NCI-H1048 (cell line): ENCODE measurements around the gene WNT9A.
A peak's percentile ranks its signal among the peaks of the same experiment; 100 is the strongest.
"Not testable (repeated sequence)": the region's sequence is repeated elsewhere in the genome, so short reads cannot be mapped to it uniquely, and the experiment has no call there.

Source experiments
- DNase-seq: peaks from one replicate; lab custom pipeline; 2025; lab: John Stamatoyannopoulos, UW

WNT9A gene, protein sequence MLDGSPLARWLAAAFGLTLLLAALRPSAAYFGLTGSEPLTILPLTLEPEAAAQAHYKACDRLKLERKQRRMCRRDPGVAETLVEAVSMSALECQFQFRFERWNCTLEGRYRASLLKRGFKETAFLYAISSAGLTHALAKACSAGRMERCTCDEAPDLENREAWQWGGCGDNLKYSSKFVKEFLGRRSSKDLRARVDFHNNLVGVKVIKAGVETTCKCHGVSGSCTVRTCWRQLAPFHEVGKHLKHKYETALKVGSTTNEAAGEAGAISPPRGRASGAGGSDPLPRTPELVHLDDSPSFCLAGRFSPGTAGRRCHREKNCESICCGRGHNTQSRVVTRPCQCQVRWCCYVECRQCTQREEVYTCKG

DNA sequence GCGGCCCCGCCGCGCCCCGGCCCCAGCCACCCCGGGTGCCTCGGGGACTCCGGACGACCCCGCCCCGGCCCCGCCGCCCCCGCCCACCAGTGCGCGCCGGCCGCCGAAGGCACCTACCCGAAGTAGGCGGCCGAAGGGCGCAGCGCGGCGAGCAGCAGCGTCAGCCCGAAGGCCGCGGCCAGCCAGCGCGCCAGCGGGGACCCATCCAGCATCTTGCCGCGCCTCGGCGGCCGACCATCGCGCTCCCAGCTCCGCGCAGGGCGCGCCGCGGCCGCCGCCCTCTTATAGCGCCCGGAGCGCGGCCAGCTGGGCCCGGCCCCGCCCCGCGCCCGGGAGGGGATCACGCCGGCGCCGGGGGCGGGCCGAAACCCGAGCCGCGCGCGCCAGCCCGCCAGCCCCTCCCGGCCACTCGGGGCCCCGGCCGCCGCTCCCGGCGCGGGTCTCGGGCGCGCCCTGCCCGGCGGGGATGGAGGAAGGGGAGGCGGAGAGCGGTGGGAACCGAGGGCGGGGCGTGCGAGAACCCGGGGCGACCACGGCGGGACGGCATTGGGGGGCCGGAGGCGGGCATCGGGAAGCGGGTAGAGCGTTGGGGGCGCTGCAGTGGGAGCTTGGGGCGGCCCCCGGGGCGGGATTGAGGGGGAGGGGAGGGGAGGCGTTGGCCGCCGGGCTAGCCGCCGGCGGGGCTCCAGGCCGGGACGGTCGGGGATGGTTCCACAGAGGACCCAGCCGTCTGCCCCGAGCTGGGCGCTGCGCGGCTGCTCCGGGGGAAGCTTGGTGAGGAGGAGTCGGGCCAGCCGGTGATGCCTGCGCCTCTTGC, at the start of gene WNT9A:
TSS of gene WNT9A (minus strand) at position 257 of the 817 bp plus-strand sequence. CDS start at position 212, 45 bp downstream.
- peak; percentile 66 for DNase-seq

DNA sequence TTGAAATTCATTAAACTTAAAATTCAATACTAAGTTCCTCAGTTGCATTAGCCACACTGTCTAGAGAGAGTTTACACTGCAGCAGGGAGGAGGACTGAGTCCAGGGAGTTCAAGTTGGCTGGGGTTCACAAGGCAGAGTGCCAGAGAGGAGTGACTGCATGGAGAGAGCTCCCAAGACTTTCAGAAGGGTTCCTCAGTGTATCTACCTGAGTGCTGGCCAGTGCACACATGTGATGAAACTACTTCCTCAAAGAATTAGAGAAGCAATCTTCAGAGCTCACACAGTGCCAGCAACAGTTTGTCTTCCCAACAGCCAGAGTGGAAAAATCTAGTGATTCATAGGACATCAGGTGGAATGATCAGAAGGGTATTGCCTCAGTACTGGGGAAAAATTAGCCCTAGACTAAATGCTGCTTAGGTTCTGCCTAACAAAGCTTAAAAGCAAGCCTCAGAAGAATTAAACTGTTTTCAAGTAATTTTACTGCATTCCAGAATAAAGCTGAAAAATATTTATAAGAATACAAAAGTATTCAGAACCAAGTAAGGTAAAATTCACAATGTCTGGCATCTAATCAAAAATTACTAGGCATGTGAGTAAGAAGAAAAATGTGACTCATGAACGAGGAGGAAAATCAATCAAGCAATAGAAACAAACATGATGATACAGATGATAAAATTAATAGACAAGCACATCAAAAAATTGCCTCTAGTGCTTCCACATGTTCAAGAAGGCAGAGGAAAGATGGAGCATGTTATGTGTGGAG, 48.6 kb upstream of the WNT9A start:
- DNase-seq: no peak

DNA sequence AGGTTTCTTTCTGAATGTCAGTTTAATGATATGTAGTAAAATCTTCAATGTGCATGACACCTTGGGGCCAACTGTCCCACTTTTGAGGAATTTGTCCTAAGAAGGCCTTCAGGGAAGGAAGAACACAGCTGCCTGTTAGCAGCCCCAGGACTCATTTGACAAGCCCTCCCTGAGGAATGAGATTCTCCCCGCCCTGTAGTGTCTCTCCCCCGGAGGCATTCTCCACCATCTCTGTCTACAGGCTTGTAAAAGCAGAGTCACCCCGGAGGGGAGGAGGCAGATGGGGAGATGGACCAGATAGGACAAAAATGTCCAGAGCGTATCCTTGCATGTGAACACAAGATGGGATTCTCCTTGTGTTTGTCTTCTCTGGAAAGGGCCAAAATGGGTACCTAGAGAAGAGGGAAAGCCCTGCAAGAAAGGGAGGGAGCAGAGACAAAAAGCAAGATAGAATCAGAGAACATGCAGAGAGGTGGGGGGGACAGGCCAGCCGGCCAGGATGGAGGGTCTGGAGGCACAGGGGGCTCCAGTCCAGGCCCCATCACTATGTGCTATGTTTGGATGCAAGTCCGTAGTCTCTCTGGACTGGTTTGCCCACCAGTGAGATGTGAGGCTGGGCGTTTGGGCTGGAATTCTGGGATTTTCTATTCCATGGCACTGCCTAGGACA, 47.0 kb upstream of the WNT9A start:
- DNase-seq: no peak

DNA sequence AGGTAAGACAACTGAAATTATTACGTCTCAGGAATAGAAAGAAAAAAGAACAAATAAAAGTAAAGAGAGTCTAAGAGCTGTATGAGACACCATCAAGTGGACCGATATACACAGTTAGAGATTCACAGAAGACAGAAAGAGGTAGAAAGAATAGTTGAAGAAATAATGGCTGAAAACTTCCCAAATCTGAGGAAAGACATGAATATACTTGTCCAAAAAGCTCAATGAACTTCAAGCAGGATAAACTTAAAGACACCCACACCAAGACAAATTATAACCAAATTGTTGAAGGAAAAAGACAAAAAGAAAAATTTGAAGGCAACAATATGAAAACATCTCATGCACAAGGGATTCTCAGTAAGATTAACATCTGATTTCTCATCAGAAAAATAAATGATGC, 39.4 kb upstream of the WNT9A start:
- DNase-seq: no peak

DNA sequence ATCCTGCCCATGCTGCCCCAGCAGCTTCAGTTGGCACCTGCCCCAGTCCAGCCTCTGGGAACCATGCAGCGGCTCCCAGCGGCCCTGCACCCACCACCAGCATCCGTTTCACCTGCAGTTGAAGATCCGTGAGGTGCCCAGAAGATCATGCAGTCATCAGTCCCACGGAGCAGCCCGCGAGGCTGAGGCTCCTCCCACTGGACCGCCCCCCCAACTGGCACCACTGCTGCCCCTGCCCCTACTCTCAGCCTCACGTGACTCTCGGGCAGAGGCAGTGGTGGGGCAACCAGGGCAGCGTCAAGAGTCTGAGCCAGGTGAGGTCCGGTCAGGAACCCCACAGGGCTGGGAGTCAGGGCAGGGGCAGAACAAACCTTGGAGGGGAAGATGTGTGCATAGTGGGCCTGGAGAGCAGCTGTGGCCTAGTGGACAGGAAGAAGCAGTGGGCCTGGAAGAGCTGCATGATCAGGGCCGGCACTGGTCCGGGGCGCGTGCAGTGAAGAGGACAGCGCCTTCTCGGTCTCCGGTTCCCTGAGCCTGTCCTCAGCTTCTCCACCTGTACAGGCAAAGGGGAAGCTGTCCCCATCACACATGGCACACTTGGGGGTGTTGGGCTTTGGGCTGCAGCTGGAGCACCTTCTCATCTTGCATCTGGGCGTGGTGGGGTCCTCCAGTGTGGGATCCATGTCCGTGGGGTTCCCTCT, 28.0 kb upstream of the WNT9A start:
- DNase-seq: not testable (repeated sequence)

DNA sequence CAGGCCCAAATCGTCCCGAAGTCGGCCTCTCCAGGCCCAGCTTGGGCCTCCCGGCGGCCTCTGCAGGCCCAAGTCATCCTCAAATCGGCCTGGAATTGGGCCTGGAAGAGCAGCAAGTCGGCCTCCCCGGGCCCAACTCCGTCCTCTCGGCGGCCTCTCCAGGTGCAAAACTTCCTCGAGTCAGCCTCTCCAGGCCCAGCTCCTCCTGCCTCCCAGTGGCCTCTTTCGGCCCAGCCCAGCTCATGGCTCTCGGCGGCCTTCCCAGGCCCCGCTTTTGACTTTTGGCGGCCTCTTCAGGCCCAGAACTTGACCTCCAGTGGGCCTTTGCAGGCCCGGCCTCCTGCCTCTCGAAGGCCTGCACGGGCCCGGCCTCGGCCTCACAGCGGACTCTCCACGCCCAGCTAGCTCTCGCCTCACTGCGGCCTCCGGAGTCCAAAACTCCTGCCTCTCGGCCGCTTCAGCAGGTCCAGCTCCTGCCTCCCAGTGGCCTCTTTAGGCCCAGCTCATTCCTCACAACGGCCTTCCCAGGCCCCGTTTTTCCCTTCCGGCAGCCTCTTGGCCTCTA, 26.1 kb upstream of the WNT9A start:
- DNase-seq: not testable (repeated sequence)

DNA sequence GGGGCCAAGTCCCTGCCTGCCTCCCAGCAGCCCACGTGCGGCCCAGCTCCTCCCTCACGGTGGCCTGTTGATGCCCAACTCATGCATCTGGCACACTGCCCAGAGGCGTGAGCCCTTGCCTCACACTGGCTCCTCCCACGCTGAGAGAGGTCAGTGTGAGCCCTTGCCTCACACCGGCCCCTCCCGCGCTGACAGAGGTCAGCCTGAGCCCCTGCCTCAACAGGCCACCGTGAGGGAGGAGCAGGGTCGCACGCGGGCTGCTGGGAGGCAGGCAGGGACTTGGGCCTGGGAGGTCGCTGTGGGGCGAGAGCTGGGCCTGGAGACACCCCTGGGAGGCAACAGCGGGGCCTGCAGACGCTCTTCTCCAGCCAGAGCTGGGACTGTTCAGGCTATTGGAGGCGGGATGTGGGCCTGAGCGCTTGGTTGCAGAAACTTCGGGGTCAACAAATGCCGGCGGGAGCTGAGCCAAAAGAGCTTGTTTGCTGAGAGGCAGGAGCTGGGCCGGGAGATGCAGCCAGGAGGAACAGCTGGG, 25.2 kb upstream of the WNT9A start:
- not testable (repeated sequence) for DNase-seq

DNA sequence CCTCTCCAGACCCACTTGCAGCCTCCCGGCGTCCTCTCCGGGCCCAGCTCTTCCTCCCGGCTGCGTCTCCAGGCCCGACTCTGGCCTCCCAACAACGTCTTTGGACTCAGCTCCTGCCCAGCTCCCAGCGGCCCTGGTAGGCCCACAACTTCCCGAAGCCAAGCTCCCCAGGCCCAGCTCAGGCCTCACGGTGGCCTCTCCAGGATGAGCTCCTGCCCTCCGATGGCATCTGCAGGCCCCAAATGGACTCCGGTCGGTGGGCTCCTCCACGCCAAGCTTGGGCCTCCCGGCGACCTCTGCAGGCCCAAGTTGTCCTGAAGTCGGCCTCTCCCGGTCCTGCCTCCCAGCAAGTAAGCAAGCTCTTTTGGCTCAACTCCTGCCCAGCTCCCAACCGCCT, 24.5 kb upstream of the WNT9A start:
- not testable (repeated sequence) for DNase-seq

DNA sequence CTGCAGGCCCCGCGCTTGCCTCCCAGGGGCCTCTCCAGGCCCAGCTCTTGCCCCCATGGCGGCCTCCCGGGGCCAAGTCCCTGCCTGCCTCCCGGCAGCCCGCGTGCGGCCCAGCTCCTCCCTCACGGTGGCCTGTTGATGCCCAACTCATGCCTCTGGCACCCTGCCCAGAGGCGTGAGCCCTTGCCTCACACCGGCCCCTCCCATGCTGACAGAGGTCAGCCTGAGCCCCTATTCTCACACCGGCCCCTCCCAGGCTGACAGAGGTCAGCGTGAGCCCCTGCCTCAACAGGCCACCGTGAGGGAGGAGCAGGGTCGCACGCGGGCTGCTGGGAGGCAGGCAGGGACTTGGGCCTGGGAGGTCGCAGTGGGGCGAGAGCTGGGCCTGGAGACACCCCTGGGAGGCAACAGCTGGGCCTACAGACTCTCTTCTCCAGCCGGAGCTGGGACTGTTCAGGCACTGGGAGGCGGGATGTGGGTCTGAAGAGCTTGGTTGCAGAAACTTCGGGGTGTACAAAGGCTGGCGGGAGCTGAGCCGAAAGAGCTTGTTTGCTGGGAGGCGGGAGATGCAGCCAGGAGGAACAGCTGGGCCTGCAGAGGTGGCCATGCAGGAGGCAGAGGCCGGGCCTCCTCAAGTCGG, 24.0 kb upstream of the WNT9A start:
- DNase-seq: not testable (repeated sequence)

DNA sequence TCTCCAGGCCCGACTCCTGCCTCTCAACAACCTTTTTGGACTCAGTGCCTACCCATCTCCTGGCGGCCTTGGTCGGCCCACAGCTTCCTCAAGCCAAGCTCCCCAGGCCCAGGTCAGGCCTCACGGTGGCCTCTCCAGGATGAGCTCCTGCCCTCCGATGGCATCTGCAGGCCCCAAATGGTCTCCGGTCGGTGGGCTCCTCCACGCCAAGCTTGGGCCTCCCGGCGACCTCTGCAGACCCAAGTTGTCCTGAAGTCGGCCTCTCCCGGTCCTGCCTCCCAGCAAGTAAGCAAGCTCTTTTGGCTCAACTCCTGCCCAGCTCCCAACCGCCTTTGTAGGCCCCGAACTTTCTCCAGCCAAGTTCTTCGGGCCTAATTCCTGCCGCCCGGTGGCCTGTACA, 23.5 kb upstream of the WNT9A start:
- not testable (repeated sequence) for DNase-seq

DNA sequence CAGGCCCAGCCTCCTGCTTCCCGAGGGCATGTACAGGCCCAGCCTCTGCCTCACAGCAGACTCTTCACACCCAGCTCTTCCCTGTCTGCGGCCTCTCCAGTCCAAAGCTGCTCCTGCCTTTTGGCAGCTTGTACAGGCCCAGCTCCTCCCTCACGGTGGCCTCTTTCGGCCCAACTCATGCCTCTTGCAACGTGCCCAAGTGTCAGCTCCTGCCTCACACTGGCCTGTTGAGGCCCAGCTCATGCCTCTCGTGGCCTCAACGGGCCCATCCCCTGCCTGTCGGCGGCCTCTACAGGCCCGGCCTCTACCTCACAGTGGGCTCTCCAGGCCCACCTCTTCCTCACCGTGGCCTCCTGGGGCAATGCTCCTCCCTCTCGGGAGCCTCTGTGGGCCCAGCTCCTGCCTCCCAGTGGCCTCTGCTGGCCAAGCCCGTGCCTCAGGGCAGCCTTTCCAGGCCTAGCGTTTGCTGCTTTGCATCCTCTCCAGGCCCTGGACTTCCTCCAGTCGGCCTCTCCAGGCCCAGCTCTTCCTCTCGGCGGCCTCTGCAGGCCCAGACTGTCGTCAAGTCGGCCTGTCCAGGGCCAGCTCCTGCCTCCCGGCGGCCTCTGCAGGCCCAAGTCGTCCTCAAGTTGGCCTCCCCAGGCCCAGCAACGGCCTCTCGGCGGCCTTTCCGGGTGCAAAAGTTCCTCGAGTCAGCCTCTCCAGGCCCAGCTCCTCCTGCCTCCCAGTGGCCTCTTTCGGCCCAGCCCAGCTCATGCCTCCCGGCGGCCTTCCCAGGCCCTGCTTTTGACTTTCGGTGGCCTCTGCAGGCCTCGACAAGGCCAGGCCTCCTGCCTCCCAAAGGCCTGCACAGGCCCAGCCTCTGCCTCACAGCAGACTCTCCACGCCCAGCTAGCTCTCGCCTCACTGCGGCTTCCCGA, 22.6 kb upstream of the WNT9A start:
- DNase-seq: not testable (repeated sequence)

DNA sequence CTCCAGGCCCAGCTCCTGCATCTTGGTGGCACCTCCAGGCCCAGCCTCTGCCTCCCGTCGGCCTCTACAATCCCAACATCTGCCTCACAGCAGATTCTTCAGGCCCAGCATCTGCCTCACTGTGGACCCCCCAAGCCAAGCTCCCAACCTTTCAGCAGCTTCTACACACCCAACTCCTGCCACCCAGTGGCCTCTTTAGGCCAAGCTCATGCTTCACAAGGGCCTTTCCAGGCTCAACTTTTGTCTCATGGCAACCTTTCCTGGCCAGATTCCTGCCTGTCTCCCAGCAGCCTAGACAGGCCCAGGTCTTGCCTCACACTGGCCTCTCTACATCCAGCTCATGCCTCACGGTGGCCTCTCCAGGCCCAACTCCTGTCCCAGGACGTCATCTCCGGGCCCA, 20.1 kb upstream of the WNT9A start:
- not testable (repeated sequence) for DNase-seq

DNA sequence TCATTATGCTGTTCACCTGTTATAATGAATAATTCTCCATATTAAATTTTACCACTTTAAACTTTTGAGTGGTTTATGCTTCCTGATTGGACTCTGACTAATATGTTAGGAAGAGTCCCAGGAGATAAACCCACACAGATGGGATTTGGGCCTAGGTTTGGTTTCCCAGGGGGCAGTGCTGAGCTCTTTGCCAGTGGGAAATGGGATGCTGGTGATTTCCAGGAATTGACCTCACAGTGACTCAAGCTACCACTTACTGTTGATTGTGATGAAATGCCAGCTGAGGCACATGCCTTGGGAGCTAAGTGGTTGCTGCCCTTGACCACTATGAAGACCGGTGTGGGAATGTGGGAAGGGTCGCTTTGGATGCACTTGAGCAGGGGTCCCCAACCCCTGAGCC, 19.0 kb upstream of the WNT9A start:
- DNase-seq: not testable (repeated sequence)

DNA sequence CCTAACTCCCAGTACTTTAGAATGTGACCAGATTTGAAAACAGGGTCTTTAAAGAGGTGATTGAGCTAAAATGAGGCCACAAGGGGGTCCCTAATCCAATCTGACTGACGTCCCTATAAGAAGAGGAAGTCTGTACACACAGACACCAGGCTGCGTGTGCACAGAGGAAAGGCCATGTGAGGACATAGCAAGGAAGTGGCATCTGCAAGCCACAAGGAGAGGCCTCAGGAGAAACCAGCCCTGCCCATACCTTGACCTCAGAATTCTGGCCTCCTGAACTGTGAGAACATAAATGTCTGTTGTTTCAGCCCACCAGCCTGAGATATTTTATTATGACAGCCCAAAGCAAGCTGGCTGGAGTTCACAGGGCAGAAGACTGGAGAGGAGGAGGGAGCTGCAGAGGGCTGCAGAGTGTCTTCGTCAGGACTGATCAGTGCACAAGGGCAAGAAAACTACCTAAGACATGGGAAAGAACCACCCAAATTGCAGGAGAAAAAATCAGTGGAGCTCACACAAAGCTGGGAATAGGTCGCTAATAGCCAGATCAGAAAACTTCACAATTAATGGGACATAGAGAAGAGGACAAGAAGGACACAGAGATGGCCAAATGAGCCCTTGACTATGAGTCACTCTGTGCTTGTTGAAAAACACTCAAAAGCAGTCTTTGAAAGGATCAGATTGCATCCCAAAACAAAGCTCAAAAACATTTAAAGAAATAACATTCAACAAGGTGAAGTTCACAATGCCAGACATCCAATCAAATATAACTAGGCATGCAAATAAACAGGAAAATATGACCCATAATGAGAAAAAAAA, 14.1 kb upstream of the WNT9A start:
- DNase-seq: no peak

DNA sequence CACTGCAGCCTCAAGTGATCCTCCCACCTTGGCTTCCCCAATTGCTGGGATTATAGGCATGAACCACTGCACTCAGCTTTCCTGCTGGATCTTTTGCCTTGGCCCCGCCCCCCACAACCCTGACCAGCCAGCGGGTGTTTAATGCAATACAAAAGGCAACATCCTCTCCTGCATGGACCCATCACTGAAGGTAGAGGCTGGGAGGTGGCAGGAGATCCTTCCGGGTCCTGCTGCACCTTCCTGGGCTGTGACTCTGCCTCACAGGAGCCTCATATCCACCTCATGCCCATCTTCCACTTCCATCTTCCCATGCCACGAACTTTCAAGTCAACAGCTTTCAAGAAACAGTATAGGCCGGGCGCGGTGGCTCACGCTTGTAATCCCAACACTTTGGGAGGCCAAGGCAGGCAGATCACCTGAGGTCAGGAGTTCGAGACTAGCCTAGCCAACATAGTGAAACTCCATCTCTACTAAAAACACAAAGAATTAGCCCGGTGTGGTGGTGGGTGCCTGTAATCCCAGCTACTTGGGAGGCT, 11.7 kb upstream of the WNT9A start:
- no peak for DNase-seq

DNA sequence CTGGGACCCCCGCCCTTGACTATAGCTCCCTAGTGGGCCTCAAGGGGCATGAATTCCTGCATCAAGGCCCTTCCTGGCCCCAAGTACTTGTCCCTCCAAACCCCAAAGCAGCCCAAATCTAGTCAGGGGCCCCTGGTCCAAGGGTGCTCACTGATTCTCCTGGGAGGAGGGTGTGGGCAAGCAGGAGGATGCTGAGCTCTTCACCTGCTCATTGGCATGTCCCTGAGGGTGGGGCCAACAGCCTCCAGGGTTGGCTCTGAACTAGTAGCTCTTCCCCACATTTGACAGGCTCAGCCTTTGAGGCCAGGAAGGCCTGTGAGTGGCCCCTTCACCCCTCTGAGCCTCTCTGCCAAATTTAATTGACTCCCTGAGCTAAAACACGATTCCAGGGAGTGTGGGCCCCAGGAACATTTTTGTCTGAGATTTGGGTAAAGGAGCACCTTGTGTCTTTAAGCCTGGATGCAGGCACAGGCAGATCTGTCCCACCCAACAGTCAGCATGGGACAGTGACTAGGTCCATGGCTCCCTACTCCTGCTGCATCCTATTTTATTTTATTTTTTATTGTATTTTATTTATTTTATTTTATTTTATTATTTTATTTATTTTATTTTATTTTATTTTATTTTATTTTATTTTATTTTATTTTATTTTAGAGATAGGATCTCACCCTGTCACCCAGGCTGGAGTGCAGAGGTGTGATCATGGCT, 11.0 kb upstream of the WNT9A start:
- no peak for DNase-seq

DNA sequence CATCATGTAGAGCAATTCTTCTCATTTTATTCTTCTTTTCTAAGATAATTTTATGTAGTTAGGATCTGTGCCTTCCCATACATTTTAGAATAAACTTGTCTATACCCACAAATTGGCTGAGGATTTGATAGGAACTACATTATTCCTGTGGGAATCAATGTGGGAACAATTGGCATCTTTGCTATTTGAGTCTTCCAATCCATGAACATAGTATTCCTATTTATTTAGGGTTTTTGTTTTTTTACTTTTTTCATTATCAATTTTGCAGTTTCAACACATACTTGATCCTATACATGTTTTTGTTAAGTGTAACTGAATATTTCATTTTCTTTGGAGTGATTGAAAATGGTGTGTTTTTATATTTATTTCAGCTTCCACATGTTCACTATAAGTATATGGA, 8.1 kb upstream of the WNT9A start:
- no peak for DNase-seq
